GM12873 (cell line): ENCODE measurements around the gene CCDC192.

Experiments
- TF ChIP-seq, protein P1 (sequence below): IDR thresholded peaks from 2 replicates; pipeline ENCODE4 v1.5.1; 2012; ENCODE audit warnings: low read depth, mild to moderate bottlenecking, moderate library complexity, low read length, control low read depth; ENCODE audit not compliant: insufficient read depth; ENCODE audit errors: missing control alignments

The CCDC192 gene

DNA sequence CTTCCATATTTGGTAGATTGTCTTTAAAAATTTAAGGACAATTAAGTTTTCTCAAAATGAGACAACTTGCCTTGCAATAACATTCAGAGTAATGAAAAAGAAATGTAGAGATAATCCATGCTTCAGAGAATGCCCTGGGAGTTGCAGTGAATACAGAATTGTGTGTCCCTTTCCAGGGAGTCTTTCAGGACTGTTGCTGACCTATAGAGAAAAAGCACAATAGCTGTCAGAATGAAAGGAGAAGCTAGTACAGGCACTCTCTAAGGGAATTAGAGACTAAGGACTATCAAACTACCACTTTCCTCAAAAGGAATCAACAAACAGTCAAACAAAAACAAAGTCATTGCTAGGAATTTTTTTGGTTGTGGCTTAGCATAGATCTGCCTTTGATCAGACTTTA, 93.0 kb downstream of the CCDC192 start:
- TF ChIP-seq, protein P1, sequence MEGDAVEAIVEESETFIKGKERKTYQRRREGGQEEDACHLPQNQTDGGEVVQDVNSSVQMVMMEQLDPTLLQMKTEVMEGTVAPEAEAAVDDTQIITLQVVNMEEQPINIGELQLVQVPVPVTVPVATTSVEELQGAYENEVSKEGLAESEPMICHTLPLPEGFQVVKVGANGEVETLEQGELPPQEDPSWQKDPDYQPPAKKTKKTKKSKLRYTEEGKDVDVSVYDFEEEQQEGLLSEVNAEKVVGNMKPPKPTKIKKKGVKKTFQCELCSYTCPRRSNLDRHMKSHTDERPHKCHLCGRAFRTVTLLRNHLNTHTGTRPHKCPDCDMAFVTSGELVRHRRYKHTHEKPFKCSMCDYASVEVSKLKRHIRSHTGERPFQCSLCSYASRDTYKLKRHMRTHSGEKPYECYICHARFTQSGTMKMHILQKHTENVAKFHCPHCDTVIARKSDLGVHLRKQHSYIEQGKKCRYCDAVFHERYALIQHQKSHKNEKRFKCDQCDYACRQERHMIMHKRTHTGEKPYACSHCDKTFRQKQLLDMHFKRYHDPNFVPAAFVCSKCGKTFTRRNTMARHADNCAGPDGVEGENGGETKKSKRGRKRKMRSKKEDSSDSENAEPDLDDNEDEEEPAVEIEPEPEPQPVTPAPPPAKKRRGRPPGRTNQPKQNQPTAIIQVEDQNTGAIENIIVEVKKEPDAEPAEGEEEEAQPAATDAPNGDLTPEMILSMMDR, result no peak

DNA sequence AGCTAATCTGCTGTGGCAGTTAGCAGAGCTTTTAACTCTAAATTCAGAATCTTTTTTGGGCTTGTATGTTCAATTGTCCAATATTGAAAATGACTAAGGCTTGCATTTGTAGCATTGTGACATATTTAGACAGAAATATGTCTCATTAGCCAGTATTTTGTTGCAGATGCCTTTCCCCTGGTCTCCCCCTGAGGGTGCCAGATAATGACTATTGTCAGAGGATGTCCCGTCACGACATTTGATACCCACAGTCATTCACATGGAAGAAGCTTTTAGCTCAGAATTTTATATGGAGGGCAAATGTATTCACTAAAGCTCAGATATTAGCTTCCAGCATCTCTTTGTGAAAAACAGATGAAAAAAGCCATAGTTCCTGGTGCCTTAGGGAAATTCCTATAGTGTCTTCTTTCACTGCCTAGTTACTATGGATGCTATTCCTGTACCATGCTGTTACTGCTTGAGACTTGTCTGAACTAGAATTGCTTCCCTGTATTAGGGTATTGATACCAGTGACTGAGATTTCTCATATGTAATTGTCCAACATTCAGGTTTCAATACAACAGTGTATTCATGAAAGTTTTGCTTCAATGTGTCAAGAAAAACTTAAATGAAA, 96.2 kb downstream of the CCDC192 start:
- TF ChIP-seq, protein P1, result no peak

DNA sequence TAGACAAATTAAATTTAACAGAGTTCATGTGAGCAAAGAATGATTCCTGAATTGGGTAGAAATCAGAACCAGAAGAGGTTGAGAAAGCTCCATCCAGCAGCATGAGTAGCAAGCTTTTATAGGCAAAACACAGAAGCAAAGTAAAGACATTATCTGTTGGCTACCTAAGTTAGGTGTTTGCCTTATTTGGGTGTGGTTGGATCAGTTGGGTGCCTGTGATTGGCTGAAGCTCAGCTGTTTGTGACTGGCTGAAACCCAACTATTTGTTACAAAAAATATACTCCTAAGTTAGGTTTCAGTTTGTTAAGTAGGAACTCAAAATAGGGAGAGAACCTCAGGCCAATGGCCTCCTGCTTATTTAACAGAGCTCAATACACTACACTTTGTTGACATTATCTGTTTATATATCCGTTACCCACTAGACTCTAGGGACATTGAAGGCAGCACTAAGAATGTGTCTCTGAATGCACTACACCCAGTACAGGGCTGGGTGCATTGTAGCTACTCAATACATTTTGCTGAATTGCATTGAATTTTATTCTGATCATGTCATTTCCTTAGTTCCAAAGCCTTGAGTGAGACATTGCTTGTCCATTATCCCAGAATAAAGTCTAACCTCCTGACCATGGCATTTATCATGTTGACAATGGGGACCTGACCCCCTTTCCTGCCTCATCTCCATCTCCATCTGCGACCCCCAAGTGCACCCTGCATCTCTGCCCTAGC, 98.7 kb downstream of the CCDC192 start:
- TF ChIP-seq, protein P1, result no peak

DNA sequence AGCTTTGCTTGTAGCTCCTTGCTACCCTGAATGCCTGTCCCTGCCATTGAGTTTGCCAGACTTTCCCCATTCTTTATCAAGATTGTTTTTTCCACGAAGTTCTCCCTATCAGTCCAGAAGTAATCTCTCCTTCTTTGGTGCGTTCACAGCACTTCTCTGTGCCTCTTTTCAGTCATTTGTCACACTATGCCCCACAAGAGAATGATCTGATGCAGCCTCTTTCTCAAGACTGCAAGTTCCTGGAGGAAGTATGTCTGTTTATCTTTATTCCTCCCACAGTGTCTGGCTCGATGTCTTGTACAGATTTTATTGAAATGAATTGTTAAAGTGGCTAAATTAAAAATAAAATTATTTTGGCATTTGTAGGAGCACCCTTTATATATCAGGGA, 99.3 kb downstream of the CCDC192 start:
- TF ChIP-seq, protein P1, result no peak

DNA sequence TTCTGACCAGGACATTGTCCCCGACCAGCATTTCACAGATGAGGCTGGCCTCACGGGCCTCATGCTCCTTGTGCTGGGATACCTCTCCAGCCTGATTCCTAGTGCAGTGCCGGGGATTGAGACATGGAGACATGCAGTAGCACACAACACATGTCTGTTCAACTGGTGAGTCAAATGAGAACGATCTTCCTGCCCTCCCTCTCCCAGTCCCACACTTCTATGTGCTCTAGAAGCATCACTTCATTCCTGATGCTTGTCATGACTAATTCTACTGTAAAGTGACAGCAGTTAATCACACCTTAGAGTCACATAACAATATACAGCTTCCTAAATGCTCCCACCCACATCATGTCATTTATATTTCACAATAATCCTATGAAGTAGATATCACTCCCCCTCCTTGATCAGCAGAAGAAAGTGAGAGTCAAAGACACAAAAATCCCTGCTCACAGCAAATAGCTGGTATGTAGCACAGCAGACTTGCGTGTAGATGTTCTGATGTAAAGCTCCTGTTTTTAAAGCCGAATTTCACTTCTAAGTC, 101.8 kb downstream of the CCDC192 start:
- TF ChIP-seq, protein P1, result no peak

DNA sequence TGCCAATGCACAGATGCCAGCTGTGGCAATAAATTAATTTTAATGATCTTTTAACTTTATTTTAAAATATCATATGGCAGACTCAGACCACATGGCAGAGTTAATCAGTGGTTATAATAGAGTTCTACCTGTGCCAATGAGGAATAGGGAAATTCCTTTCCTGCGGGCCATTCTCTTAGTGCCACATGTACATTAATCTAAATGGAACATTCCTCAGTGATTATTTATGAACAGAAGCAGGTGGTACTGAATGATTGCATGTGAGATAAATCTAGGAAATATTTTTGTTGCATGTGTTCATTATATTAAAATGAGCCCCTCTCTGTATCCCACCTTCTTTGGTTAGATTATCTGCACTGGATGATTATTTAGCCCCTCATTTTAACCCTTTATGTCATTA, 102.3 kb downstream of the CCDC192 start:
- TF ChIP-seq, protein P1, result no peak

DNA sequence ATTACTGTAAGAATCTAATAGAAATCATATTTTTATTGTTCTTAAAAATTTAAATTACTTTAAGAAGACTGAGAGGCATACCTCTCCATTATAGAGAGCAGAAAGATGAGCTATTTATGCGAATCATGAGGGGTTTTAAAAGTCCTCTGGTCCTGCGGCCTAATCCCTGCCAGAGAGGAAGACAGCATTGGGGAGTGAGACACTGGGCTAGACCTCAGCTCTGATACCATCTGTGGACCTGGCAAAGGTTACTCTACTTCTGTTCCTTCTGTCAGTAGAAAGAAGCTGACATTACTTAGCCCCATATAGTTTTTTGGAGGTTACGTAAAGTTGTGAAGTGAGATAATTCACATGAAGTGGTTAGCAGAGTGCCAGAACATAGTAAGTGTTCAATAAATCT, 103.6 kb downstream of the CCDC192 start:
- TF ChIP-seq, protein P1, result no peak
